A673 (cell line): ENCODE data around the gene RNF208. TPM values are rescaled to one million over a fixed set of nuclear protein-coding genes. Genes with fewer than 3 reads are reported as not detected.

Experiments
- BruUV-seq: library from RNA; stranded (reverse); fragments of 400-500 nt; replicated peaks from 2 replicates; lab custom pipeline; 2021; lab: Mats Ljungman, UMichigan
- CTCF ChIA-PET: fragments of 300-600 bp; sonication (Branson Sonifier 250); formaldehyde crosslinking; loops from one replicate; lab custom pipeline; 2022; ENCODE audit warnings: antibody characterized with exemption; lab: Charles Lee
- POLR2A ChIA-PET: fragments of 300-600 bp; sonication (Branson Sonifier 250); formaldehyde crosslinking; loops from one replicate; lab custom pipeline; 2022; ENCODE audit warnings: antibody characterized with exemption; ENCODE audit not compliant: low non-redundant PET; lab: Charles Lee
- DNase-seq: peaks from one replicate; pipeline ENCODE4 v3.0.0-alpha.2; 2015; ENCODE audit warnings: low spot score
- H3K27ac ChIP-seq: fragments of 200-600 bp; sonication (generic); 2 replicates; pipeline ENCODE4 v1.5.1; 2016; ENCODE audit warnings: mixed run types, low read depth, mild to moderate bottlenecking, mixed read lengths, antibody characterized with exemption, low read length; ENCODE audit not compliant: poor library complexity, severe bottlenecking
- H3K27me3 ChIP-seq: fragments of 200-600 bp; sonication (generic); replicated peaks from 2 replicates; pipeline ENCODE4 v1.6.1; 2017; ENCODE audit warnings: mixed run types, low read depth, mild to moderate bottlenecking, mixed read lengths, antibody characterized with exemption, low read length; ENCODE audit not compliant: insufficient read depth, poor library complexity
- H3K36me3 ChIP-seq: fragments of 200-600 bp; sonication (generic); 2 replicates; pipeline ENCODE4 v1.6.1; 2016; ENCODE audit warnings: mixed run types, mild to moderate bottlenecking, mixed read lengths, antibody characterized with exemption, low read length; ENCODE audit not compliant: insufficient read depth, poor library complexity, severe bottlenecking
- H3K4me1 ChIP-seq: fragments of 200-600 bp; sonication (generic); 2 replicates; pipeline ENCODE4 v1.6.1; 2017; ENCODE audit warnings: mixed run types, mild to moderate bottlenecking, mixed read lengths, antibody characterized with exemption, low read length; ENCODE audit not compliant: insufficient read depth, poor library complexity, severe bottlenecking
- H3K4me3 ChIP-seq: fragments of 200-600 bp; sonication (generic); 2 replicates; pipeline ENCODE4 v1.5.1; 2016; ENCODE audit warnings: low read depth, mixed run types, mild to moderate bottlenecking, mixed read lengths, low read length; ENCODE audit not compliant: poor library complexity, severe bottlenecking
- H3K9me3 ChIP-seq: fragments of 200-600 bp; sonication (generic); 2 replicates; pipeline ENCODE4 v1.6.1; 2016; ENCODE audit warnings: mixed run types, low read depth, mild to moderate bottlenecking, mixed read lengths, antibody characterized with exemption, low read length; ENCODE audit not compliant: poor library complexity, severe bottlenecking
- EZH2 ChIP-seq: fragments of 200-600 bp; sonication (generic); IDR thresholded peaks from 2 replicates; pipeline ENCODE4 v1.6.1; 2017; ENCODE audit warnings: borderline replicate concordance, low read depth, mild to moderate bottlenecking, mixed read lengths, antibody characterized with exemption, low read length; ENCODE audit not compliant: poor library complexity, severe bottlenecking
- intact Hi-C: fragments of 100-400 bp; cut with micrococcal nuclease; formaldehyde crosslinking; loops from one replicate; pipeline ENCODE4 v1.10.0; 2022; ENCODE audit not compliant: unreplicated experiment
- total RNA-seq: library from RNA; stranded (reverse); gene quantifications from 2 replicates; pipeline ENCODE4 v1.2.3, GENCODE V29; 2021
- TF ChIP-seq, protein P1 (sequence below): fragments of 300-800, 200-600 bp; sonication (generic); conservative IDR thresholded peaks from 2 replicates; pipeline ENCODE4 v1.5.1; 2017; ENCODE audit warnings: low read depth, mild to moderate bottlenecking, antibody characterized with exemption, low read length, moderate library complexity, mixed read lengths

Gene RNF208
- total RNA-seq, 1 experiment from 2014 or later: 13.7 TPM

GRCh38 chr9:137250329-137251193 is 28.5 kb upstream of the RNF208 start:
- Histone ChIP-seq H3K36me3 (no peaks in the 10 kb centered on the region), H3K27ac (no peak overlapping the region), H3K4me3 (no peak overlapping the region), H3K27me3 (no peaks in the 10 kb centered on the region), H3K4me1 (peaks cover 6% of the 10 kb centered on the region), H3K9me3 (no peaks in the 10 kb centered on the region)
- TF ChIP-seq EZH2: no peak
- TF ChIP-seq, protein P1, sequence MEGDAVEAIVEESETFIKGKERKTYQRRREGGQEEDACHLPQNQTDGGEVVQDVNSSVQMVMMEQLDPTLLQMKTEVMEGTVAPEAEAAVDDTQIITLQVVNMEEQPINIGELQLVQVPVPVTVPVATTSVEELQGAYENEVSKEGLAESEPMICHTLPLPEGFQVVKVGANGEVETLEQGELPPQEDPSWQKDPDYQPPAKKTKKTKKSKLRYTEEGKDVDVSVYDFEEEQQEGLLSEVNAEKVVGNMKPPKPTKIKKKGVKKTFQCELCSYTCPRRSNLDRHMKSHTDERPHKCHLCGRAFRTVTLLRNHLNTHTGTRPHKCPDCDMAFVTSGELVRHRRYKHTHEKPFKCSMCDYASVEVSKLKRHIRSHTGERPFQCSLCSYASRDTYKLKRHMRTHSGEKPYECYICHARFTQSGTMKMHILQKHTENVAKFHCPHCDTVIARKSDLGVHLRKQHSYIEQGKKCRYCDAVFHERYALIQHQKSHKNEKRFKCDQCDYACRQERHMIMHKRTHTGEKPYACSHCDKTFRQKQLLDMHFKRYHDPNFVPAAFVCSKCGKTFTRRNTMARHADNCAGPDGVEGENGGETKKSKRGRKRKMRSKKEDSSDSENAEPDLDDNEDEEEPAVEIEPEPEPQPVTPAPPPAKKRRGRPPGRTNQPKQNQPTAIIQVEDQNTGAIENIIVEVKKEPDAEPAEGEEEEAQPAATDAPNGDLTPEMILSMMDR: no peak
- intact Hi-C loops: no loop called here
- DNase-seq: no peak
- POLR2A ChIA-PET: no interaction called here
- CTCF ChIA-PET: no interaction called here
- no TSS peak for BruUV-seq

- intact Hi-C loops: no loop called here
- ChIA-PET CTCF (no interaction called here), POLR2A (no interaction called here)
- TF ChIP-seq, protein P1: no peak
- no peak for TF ChIP-seq EZH2
- no peaks in the 10 kb centered on the region for H3K27me3 ChIP-seq
- no peak overlapping the region for H3K4me3 ChIP-seq
- no peaks in the 10 kb centered on the region for H3K9me3 ChIP-seq
- DNase-seq: no peak
- peaks cover 11% of the 10 kb centered on the region for H3K36me3 ChIP-seq
- no peak overlapping the region for H3K27ac ChIP-seq
- BruUV-seq: no TSS peak
- H3K4me1 ChIP-seq: peaks cover 18% of the 10 kb centered on the region
Observed at GRCh38 chr9:137247916-137248175, 25.8 kb upstream of the RNF208 start.

GRCh38 chr9:137247135-137247915 is 25.3 kb upstream of the RNF208 start:
- no TSS peak for BruUV-seq
- H3K27me3 ChIP-seq: no peaks in the 10 kb centered on the region
- peaks cover 16% of the 10 kb centered on the region for H3K36me3 ChIP-seq
- H3K4me3 ChIP-seq: no peak overlapping the region
- POLR2A ChIA-PET: no interaction called here
- no peak overlapping the region for H3K27ac ChIP-seq
- intact Hi-C loops: no loop called here
- CTCF ChIA-PET: interaction anchor here (0.5 kb wide), 1 partner anchor 24 kb away, joined by 8 read pairs; no protein-coding TSS in a partner anchor
- no peak for DNase-seq
- no peaks in the 10 kb centered on the region for H3K9me3 ChIP-seq
- H3K4me1 ChIP-seq: peaks cover 24% of the 10 kb centered on the region
- TF ChIP-seq, protein P1: no peak
- TF ChIP-seq EZH2: no peak
